Measurements from ENCODE around the gene RPS6KA2. TPM values are rescaled to one million over a fixed set of nuclear protein-coding genes. Genes with fewer than 3 reads are reported as not detected.

Gene RPS6KA2
- total RNA-seq, 4 donors from 2014 or later: 22.7 to 55.9 (median 40.6) TPM

DNA sequence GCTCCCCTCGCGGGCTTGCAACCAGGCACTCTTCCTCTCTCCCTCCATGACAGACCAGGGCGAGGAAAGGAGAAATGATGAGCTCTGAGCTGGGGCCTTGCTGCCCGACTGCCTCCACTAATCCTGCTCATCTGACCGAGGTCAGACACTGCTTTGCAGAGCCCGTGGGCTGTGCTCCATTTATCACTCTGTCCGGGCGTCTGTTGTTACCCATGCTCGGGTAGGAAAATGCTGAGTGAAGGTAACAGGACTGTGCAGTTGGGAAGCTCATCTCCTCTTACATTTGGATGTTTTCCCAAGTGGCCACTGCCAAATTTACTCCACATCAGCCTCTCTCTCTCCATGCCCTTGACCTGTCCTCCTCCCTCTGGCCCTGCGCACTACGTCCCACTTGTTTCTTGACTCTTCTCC is 14.6 kb downstream of the RPS6KA2 start:
- 94% methylated on average over 11 of the region's 11 CpGs for WGBS, 2 donors
- peak in 1 of 2 donors; percentile 67 for DNase-seq (ENCODE audit: low spot score in 2 of 2)
- TF ChIP-seq, protein P1, sequence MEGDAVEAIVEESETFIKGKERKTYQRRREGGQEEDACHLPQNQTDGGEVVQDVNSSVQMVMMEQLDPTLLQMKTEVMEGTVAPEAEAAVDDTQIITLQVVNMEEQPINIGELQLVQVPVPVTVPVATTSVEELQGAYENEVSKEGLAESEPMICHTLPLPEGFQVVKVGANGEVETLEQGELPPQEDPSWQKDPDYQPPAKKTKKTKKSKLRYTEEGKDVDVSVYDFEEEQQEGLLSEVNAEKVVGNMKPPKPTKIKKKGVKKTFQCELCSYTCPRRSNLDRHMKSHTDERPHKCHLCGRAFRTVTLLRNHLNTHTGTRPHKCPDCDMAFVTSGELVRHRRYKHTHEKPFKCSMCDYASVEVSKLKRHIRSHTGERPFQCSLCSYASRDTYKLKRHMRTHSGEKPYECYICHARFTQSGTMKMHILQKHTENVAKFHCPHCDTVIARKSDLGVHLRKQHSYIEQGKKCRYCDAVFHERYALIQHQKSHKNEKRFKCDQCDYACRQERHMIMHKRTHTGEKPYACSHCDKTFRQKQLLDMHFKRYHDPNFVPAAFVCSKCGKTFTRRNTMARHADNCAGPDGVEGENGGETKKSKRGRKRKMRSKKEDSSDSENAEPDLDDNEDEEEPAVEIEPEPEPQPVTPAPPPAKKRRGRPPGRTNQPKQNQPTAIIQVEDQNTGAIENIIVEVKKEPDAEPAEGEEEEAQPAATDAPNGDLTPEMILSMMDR (IDR thresholded peaks at IDR 0.05): no peak
- no peak for TF ChIP-seq POLR2A (IDR thresholded peaks at IDR 0.05)

DNA sequence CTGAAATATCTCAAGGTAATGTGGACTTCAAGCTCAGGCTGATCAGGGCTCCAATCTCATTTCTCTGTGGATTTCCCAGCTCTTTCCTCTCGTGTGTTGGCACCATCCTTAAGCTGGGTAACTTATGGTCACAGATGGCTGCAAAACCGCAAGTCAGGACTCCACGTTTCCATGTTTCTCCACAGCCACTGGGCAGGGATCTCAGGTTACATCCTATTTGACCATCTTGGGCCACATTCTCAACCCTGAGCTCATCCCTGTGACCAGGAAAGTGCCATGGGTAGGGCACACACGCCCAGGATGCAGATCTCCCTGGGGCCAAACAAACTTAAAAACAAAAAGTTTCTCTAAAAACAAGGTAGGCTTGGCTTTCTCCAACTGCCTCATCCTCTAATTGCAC is 15.4 kb downstream of the RPS6KA2 start:
- WGBS, 2 donors: 85 to 88% methylated on average over 4 of the region's 4 CpGs
- intact Hi-C loops (cut with DNase I; ENCODE audit: low total_unique reads): no loop called here
- TF ChIP-seq POLR2A (IDR thresholded peaks at IDR 0.05): no peak
- TF ChIP-seq, protein P1 (IDR thresholded peaks at IDR 0.05): no peak
- no peak overlapping the region for H3K4me3 ChIP-seq (ENCODE audit: low read depth, poor library complexity, severe bottlenecking)
- DNase-seq (ENCODE audit: low spot score in 2 of 2): peak in 1 of 2 donors; percentile 79

More for the DNA sequence above, 14.6 kb downstream of the RPS6KA2 start:
- intact Hi-C loops (cut with DNase I; ENCODE audit: low total_unique reads): no loop called here
- no peak overlapping the region for H3K4me3 ChIP-seq (ENCODE audit: low read depth, poor library complexity, severe bottlenecking)

DNA sequence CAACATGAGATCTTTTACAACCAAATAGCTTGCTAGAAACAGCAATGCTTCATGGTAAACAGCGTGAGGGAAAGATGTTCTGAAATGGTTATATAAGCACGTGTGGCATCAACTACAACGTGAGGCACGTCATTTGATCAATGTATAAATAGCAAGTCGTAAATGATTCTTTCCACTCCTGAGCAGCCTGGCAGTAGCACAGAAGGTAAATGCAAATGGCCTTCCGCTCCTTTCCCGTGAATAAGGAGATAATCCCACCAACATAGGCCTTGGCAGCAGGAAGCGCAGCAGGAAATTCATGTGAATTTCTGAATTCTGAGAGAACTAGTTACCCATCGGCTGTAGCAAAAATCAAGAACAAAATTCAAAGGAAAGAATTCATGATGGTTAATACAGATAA is 17.0 kb downstream of the RPS6KA2 start:
- DNase-seq (ENCODE audit: low spot score in 2 of 2): peak in 1 of 2 donors; percentile 28
- TF ChIP-seq, protein P1 (IDR thresholded peaks at IDR 0.05): no peak
- TF ChIP-seq POLR2A (IDR thresholded peaks at IDR 0.05): no peak
- H3K4me3 ChIP-seq (ENCODE audit: low read depth, poor library complexity, severe bottlenecking): no peak overlapping the region
- intact Hi-C loops (cut with DNase I; ENCODE audit: low total_unique reads): no loop called here
- 87 to 91% methylated on average over 9 of the region's 9 CpGs for WGBS, 2 donors

DNA sequence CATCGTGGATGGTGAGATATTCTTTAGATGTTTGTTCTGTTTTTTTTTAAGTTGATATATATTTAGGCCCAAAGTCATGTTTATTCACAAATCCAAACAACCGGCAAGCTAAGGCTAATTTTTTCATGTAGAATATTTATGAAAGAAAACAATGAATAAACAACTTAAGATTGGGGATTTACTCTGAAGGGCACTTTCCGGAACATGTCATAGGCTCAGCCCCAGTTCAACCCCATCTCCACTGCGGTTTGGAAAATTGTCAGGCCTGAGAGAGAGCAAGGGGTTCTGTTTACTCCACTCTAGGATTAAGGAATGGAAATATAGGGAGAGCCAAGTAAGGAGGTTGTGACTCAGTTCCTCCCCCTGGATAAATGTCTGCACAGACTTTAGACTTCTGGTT is 18.3 kb downstream of the RPS6KA2 start:
- H3K4me3 ChIP-seq (ENCODE audit: low read depth, poor library complexity, severe bottlenecking): no peak overlapping the region
- DNase-seq (ENCODE audit: low spot score in 2 of 2): no peak
- 90% methylated on average over 4 of the region's 4 CpGs for WGBS, 2 donors
- intact Hi-C loops (cut with DNase I; ENCODE audit: low total_unique reads): no loop called here
- TF ChIP-seq, protein P1 (IDR thresholded peaks at IDR 0.05): no peak
- no peak for TF ChIP-seq POLR2A (IDR thresholded peaks at IDR 0.05)

DNA sequence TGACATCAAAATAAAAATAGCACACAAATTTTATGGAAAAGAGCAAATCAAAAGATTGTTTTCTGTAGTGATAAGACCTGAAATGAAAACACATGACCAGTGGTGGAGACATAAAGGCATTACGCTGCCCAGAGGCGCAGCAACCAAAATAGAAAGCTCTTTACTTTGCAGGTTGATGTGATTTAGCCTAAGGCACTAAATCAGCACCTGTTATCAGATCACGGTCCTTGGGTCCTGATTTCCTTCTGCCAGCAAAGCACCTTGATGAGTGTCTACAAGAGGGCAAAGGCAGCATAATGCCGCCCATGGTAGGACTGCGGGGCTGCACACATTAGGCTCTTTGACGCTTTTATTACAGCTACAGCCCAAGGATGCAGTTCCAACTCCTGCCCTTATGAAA is 21.3 kb downstream of the RPS6KA2 start:
- H3K4me3 ChIP-seq (ENCODE audit: low read depth, poor library complexity, severe bottlenecking): no peak overlapping the region
- TF ChIP-seq, protein P1 (IDR thresholded peaks at IDR 0.05): no peak
- TF ChIP-seq POLR2A (IDR thresholded peaks at IDR 0.05): no peak
- intact Hi-C loops (cut with DNase I; ENCODE audit: low total_unique reads): no loop called here
- DNase-seq (ENCODE audit: low spot score in 2 of 2): peak in 1 of 2 donors; percentile 49
- 88 to 91% methylated on average over 6 of the region's 6 CpGs for WGBS, 2 donors

DNA sequence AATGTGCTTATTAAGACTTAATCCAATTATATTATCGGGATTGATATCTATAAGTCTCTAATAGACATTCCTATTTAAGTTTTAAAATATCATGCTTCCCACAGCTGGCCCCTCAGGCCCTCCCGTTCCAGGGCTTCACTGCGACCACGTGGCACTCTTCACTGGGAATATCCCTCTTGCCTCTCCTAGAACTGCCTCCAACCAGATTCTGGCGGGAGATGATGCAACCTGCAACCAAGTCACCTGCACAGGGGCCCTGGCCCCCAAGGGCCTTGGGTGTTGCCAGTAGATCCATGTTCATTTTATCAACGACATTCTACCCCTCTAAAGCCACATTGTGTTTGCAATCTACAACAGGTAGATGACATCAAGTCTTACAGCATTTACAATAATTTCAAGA is 22.1 kb downstream of the RPS6KA2 start:
- peak in 1 of 2 donors; percentile 32 for DNase-seq (ENCODE audit: low spot score in 2 of 2)
- TF ChIP-seq, protein P1 (IDR thresholded peaks at IDR 0.05): no peak
- no peak for TF ChIP-seq POLR2A (IDR thresholded peaks at IDR 0.05)
- intact Hi-C loops (cut with DNase I; ENCODE audit: low total_unique reads): no loop called here
- H3K4me3 ChIP-seq (ENCODE audit: low read depth, poor library complexity, severe bottlenecking): no peak overlapping the region
- WGBS, 2 donors: 87 to 90% methylated on average over 6 of the region's 6 CpGs
